Activated naive CD8-positive, alpha-beta T cell treated with anti-CD3 and anti-CD28 coated beads, Interleukin-2, amount 50 U/mL, for 16 hours (primary cell): ENCODE results near the gene UBE3C.
"Not testable (repeated sequence)": the region's sequence is repeated elsewhere in the genome, so short reads cannot be mapped to it uniquely, and the experiment has no call there.

Experiments
- DNase-seq: peaks from one replicate; pipeline ENCODE4 v3.0.0-alpha.2; 2020; ENCODE audit warnings: low read depth, low spot score

Gene UBE3C

GRCh38 chr7:157130849-157131248 is 7.9 kb upstream of the UBE3C start:
- DNase-seq, result not testable (repeated sequence)

GRCh38 chr7:157132796-157133195 is 5.9 kb upstream of the UBE3C start:
- DNase-seq, result no peak

GRCh38 chr7:157133304-157133703 is 5.4 kb upstream of the UBE3C start:
- no peak for DNase-seq

- DNase-seq, result no peak
These were observed 2.4 kb upstream of the UBE3C start for GRCh38 chr7:157136372-157136771.

GRCh38 chr7:157138101-157138423 is 664 bp upstream of the UBE3C start:
- DNase-seq, result no peak

- peak; percentile 4 for DNase-seq
These were observed 534 bp downstream of the UBE3C start for GRCh38 chr7:157139111-157139809.

GRCh38 chr7:157139810-157140510 is 1.2 kb downstream of the UBE3C start:
- DNase-seq, result no peak

GRCh38 chr7:157140511-157140905 is 1.8 kb downstream of the UBE3C start:
- no peak for DNase-seq

GRCh38 chr7:157141525-157142060 is 2.9 kb downstream of the UBE3C start:
- no peak for DNase-seq

GRCh38 chr7:157143788-157144187 is 5.1 kb downstream of the UBE3C start:
- no peak for DNase-seq

- DNase-seq, result no peak
These were observed 10.6 kb downstream of the UBE3C start for GRCh38 chr7:157149317-157149716.

GRCh38 chr7:157150882-157151281 is 12.2 kb downstream of the UBE3C start:
- DNase-seq, result no peak

- no peak for DNase-seq
These were observed 13.1 kb downstream of the UBE3C start for GRCh38 chr7:157151626-157152339.

GRCh38 chr7:157152391-157152937 is 13.7 kb downstream of the UBE3C start:
- no peak for DNase-seq

GRCh38 chr7:157153260-157153659 is 14.5 kb downstream of the UBE3C start:
- DNase-seq, result no peak

GRCh38 chr7:157155959-157156358 is 17.2 kb downstream of the UBE3C start:
- DNase-seq, result no peak

- DNase-seq, result no peak
These were observed 19.7 kb downstream of the UBE3C start for GRCh38 chr7:157158400-157158799.

GRCh38 chr7:157159537-157159936 is 20.8 kb downstream of the UBE3C start:
- not testable (repeated sequence) for DNase-seq

GRCh38 chr7:157160433-157160832 is 21.7 kb downstream of the UBE3C start:
- no peak for DNase-seq

- DNase-seq, result no peak
These were observed 27.3 kb downstream of the UBE3C start for GRCh38 chr7:157165987-157166386.

GRCh38 chr7:157168571-157168970 is 29.8 kb downstream of the UBE3C start:
- no peak for DNase-seq

GRCh38 chr7:157176771-157177170 is 38.0 kb downstream of the UBE3C start:
- no peak for DNase-seq
